C4-2B (cell line): ENCODE results near the gene ACR.

ENCODE experiments used
- H3K27ac ChIP-seq: fragments of 450-650 bp; 2 replicates; pipeline ENCODE4 v1.5.1; 2017
- CTCF ChIP-seq: fragments of 450-650 bp; conservative IDR thresholded peaks from 2 replicates; pipeline ENCODE4 v1.5.1; 2017; ENCODE audit warnings: mild to moderate bottlenecking
- ZFX ChIP-seq: fragments of 450-650 bp; IDR thresholded peaks from 2 replicates; pipeline ENCODE4 v1.6.1; 2017

ACR gene

GRCh38 chr22:50710221-50710620 lies 27.8 kb upstream of the ACR start:
- TF ChIP-seq ZFX = no peak
- no peak for TF ChIP-seq CTCF
- no peak overlapping the region for H3K27ac ChIP-seq

GRCh38 chr22:50710886-50711285 lies 27.1 kb upstream of the ACR start:
- no peak overlapping the region for H3K27ac ChIP-seq
- no peak for TF ChIP-seq CTCF
- TF ChIP-seq ZFX = no peak

- H3K27ac ChIP-seq = no peak overlapping the region
- TF ChIP-seq CTCF (no peak), ZFX (no peak)
Observed at GRCh38 chr22:50711446-50712340, 26.3 kb upstream of the ACR start.

- no peak overlapping the region for H3K27ac ChIP-seq
- no peak for TF ChIP-seq CTCF
- no peak for TF ChIP-seq ZFX
Observed at GRCh38 chr22:50712341-50713007, 25.5 kb upstream of the ACR start.

- H3K27ac ChIP-seq = no peak overlapping the region
- TF ChIP-seq ZFX (no peak), CTCF (no peak)
Observed at GRCh38 chr22:50713008-50713385, 25.0 kb upstream of the ACR start.

GRCh38 chr22:50713571-50714056 lies 24.4 kb upstream of the ACR start:
- TF ChIP-seq ZFX (no peak), CTCF (no peak)
- no peak overlapping the region for H3K27ac ChIP-seq

GRCh38 chr22:50714150-50714549 lies 23.9 kb upstream of the ACR start:
- TF ChIP-seq ZFX (no peak), CTCF (no peak)
- H3K27ac ChIP-seq = no peak overlapping the region
